Left lung (tissue), 10 donors: ENCODE data around the gene DRAM2. TPM values are rescaled to one million over a fixed set of nuclear protein-coding genes. Genes with fewer than 3 reads are reported as not detected.

ENCODE experiments used
- ATAC-seq: fragments of 200-7000 bp; cut with Tn5 transposase; one replicate; pipeline ENCODE4 v1.9.1; 2020; ENCODE audit warnings: moderate library complexity
- DNase-seq, 4 donors: peaks; one replicate each; pipeline ENCODE4 v3.0.0-alpha.2; 2013 to 2020
- H3K27ac ChIP-seq, 2 donors: fragments of 200-600 bp; sonication (generic) in 1 of 2; one replicate each; pipeline versions ENCODE4 v1.5.0 to v1.8.0; 2020 to 2021
- H3K27me3 ChIP-seq, 2 donors: fragments of 200-600 bp; sonication (generic) in 1 of 2; one replicate each; pipeline versions ENCODE4 v1.5.0 to v1.8.0; 2020 to 2021
- H3K36me3 ChIP-seq, 2 donors: fragments of 200-600 bp; sonication (generic) in 1 of 2; one replicate each; pipeline versions ENCODE4 v1.5.0 to v1.8.0; 2020 to 2021
- H3K4me1 ChIP-seq, 2 donors: fragments of 200-600 bp; one replicate each; pipeline ENCODE4 v1.8.0; 2021
- H3K4me3 ChIP-seq, 2 donors: fragments of 200-600 bp; sonication (generic) in 1 of 2; one replicate each; pipeline versions ENCODE4 v1.5.0 to v1.8.0; 2020 to 2021; ENCODE audit warnings: mild to moderate bottlenecking in 1 of 2
- H3K9me3 ChIP-seq, 2 donors: fragments of 200-600 bp; sonication (generic) in 1 of 2; one replicate each; pipeline versions ENCODE4 v1.5.0 to v1.8.0; 2020 to 2021
- intact Hi-C, 2 donors: fragments of 100-400 bp; cut with DNase I; formaldehyde crosslinking; loops; one replicate each; pipeline versions ENCODE4 v1.11.2 to v1.14.2; 2022
- polyA plus RNA-seq, 6 donors: library from polyadenylated mRNA; unstranded; fragments of 120-200 nt; gene quantifications; one replicate each; pipeline ENCODE4 v1.2.1, GENCODE V29; 2013; ENCODE audit not compliant: insufficient read length in 6 of 6
- total RNA-seq, 2 donors: library from RNA; stranded (reverse); fragmentation: NEBNext Ultra II Directional; extraction: Animal tissue kit (Norgen Biotek cat#: 25700); gene quantifications; one replicate each; pipeline ENCODE4 v1.2.1, GENCODE V29; 2021
- TF ChIP-seq, protein P1 (sequence below), 2 donors: fragments of 200-600 bp; sonication (generic) in 1 of 2; IDR thresholded peaks; one replicate each; pipeline versions ENCODE4 v1.5.0 to v1.8.0; 2021; ENCODE audit warnings: antibody characterized with exemption in 2 of 2
- donor health status: DM: no; HTN: yes; CAD: no.
- donor health status: DM: no; HTN: no; CAD: no.

Gene DRAM2
- total and polyA plus RNA-seq, 8 donors, result 41.3 to 84.6 (median 68.9) TPM

DNA sequence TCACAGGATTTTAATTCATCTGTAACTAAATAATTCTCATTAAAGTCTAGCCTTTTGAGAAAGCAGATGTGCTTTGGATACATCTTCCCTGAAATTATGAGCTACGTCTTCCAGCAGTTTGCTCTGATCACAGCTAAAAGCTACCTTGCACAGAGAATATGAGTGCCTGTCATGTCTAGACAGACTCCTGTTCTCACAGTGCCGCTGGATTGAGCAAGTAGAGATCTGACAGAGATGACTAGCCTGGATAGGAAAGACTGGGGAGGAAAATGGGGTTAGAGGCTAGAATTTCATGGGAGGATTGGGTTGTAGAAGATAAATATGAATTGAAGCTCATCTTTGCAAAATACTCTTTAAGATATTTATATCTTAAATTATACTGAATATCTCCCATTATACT, 24.3 kb upstream of the DRAM2 start:
- intact Hi-C loops, result no loop called here
- H3K4me3 ChIP-seq, result no peak overlapping the region
- no peak for DNase-seq
- H3K27me3 ChIP-seq, result no peaks in the 10 kb centered on the region
- H3K36me3 ChIP-seq, result peaks cover 0 to 76% of the 10 kb centered on the region in 2 donors
- TF ChIP-seq, protein P1, sequence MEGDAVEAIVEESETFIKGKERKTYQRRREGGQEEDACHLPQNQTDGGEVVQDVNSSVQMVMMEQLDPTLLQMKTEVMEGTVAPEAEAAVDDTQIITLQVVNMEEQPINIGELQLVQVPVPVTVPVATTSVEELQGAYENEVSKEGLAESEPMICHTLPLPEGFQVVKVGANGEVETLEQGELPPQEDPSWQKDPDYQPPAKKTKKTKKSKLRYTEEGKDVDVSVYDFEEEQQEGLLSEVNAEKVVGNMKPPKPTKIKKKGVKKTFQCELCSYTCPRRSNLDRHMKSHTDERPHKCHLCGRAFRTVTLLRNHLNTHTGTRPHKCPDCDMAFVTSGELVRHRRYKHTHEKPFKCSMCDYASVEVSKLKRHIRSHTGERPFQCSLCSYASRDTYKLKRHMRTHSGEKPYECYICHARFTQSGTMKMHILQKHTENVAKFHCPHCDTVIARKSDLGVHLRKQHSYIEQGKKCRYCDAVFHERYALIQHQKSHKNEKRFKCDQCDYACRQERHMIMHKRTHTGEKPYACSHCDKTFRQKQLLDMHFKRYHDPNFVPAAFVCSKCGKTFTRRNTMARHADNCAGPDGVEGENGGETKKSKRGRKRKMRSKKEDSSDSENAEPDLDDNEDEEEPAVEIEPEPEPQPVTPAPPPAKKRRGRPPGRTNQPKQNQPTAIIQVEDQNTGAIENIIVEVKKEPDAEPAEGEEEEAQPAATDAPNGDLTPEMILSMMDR (IDR thresholded peaks at IDR 0.05), result no peak
- no peak overlapping the region for H3K27ac ChIP-seq
- peaks cover 0 to 11% of the 10 kb centered on the region in 2 donors for H3K4me1 ChIP-seq
- no peak for ATAC-seq
- H3K9me3 ChIP-seq, result no peaks in the 10 kb centered on the region

DNA sequence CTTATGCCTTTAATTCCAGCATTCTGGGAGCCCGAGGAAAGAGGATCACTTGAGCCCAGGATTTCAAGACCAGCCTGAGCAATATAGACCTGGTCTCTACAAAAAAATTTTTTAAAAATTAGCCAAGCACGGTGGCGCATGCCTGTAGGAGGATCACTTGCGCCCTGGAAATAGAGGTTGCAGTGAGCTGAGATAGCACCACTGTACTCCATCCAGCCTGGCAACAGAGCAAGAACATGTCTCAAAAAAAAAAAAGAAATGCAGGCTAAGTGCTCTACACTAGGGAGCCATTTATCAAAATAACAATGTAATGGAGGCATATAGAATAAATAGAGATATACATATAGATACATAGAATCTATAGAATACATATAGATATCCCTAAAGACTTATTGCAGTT, 23.5 kb upstream of the DRAM2 start:
- no peak for ATAC-seq

GRCh38 chr1:111162488-111162880, 22.6 kb upstream of the DRAM2 start:
- Histone ChIP-seq H3K27me3 (no peaks in the 10 kb centered on the region), H3K27ac (no peak overlapping the region), H3K4me1 (peaks cover 0 to 11% of the 10 kb centered on the region in 2 donors), H3K36me3 (peaks cover 0 to 69% of the 10 kb centered on the region in 2 donors), H3K9me3 (no peaks in the 10 kb centered on the region), H3K4me3 (no peak overlapping the region)
- ATAC-seq, result no peak
- intact Hi-C loops, result no loop called here
- TF ChIP-seq, protein P1 (IDR thresholded peaks at IDR 0.05), result no peak
- DNase-seq, result no peak

More for the DNA sequence above, 23.5 kb upstream of the DRAM2 start:
- no peak for DNase-seq
- Histone ChIP-seq H3K4me1 (peaks cover 0 to 11% of the 10 kb centered on the region in 2 donors), H3K36me3 (peaks cover 0 to 70% of the 10 kb centered on the region in 2 donors), H3K27ac (no peak overlapping the region), H3K9me3 (no peaks in the 10 kb centered on the region), H3K4me3 (no peak overlapping the region), H3K27me3 (no peaks in the 10 kb centered on the region)
- TF ChIP-seq, protein P1 (IDR thresholded peaks at IDR 0.05), result no peak
- intact Hi-C loops, result no loop called here

DNA sequence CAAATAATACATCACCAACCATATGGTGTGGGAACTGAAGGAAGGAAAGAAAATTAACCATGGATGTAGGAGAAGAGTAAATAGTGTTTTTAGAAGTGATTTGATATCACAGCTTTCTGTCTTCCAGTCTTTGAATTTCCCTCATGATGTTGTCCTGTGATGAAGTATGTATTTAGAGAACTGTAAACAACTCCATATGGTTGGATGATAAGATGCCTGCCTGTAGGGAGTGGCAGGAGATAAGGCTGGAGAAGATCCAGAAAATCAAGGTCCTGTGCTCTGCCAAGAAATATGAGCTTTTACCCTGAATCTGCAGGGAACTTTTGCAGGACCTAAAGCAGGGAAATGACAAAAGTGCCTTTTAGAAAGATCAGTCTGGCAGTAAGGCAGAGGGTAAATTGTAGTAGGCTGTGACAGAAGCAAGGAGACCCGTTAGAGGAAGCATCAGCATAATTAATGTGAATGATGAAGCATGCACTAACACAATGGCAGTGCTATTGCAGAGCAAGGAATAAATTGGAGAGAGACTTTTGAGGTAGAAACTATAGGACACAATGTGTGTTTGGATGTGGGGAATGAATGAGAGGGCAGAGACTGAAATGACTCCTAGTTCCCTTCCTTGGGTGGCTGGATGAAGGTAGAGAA, 22.1 kb upstream of the DRAM2 start:
- intact Hi-C loops, result no loop called here
- Histone ChIP-seq H3K4me3 (no peak overlapping the region), H3K27me3 (no peaks in the 10 kb centered on the region), H3K9me3 (no peaks in the 10 kb centered on the region), H3K36me3 (peaks cover 0 to 67% of the 10 kb centered on the region in 2 donors), H3K4me1 (peaks cover 0 to 11% of the 10 kb centered on the region in 2 donors), H3K27ac (no peak overlapping the region)
- DNase-seq (no peak), ATAC-seq (no peak)
- TF ChIP-seq, protein P1 (IDR thresholded peaks at IDR 0.05), result no peak

- intact Hi-C loops, result no loop called here
- H3K4me3 ChIP-seq, result no peak overlapping the region
- no peak for DNase-seq
- TF ChIP-seq, protein P1 (IDR thresholded peaks at IDR 0.05), result no peak
- H3K4me1 ChIP-seq, result peaks cover 0 to 19% of the 10 kb centered on the region in 2 donors
- H3K27ac ChIP-seq, result no peak overlapping the region
- H3K27me3 ChIP-seq, result no peaks in the 10 kb centered on the region
- ATAC-seq, result no peak
- peaks cover 0 to 69% of the 10 kb centered on the region in 2 donors for H3K36me3 ChIP-seq
- H3K9me3 ChIP-seq, result no peaks in the 10 kb centered on the region
These were observed 17.5 kb upstream of the DRAM2 start for GRCh38 chr1:111157431-111157830.
